NB4 (cell line): ENCODE measurements around the gene SOX15.

Source experiments
- DNase-seq: peaks from one replicate; pipeline ENCODE4 v3.0.0; 2010; ENCODE audit warnings: low read depth
- H3K4me3 ChIP-seq: one replicate; pipeline ENCODE4 v1.5.1; 2011; ENCODE audit warnings: mild to moderate bottlenecking, low read depth, low read length, moderate library complexity
- CTCF ChIP-seq: IDR thresholded peaks from one replicate; pipeline ENCODE4 v1.5.1; 2012; ENCODE audit warnings: low read depth, low read length
- MAX ChIP-seq: IDR thresholded peaks from 2 replicates; pipeline ENCODE4 v1.6.1; 2011; ENCODE audit warnings: low read depth, low read length
- MYC ChIP-seq: IDR thresholded peaks from 2 replicates; pipeline ENCODE4 v1.6.1; 2011; ENCODE audit warnings: low read depth, low read length
- POLR2A ChIP-seq: IDR thresholded peaks from 2 replicates; pipeline ENCODE4 v1.6.1; 2011; ENCODE audit warnings: mild to moderate bottlenecking; ENCODE audit not compliant: insufficient read length; ENCODE audit errors: extremely low read depth

Gene SOX15

GRCh38 chr17:7553356-7553755, 36.5 kb downstream of the SOX15 start:
- DNase-seq = no peak
- TF ChIP-seq MYC (no peak), POLR2A (no peak), MAX (no peak), CTCF (no peak)

GRCh38 chr17:7552621-7553051, 37.3 kb downstream of the SOX15 start:
- no peak overlapping the region for H3K4me3 ChIP-seq
- DNase-seq = no peak
- TF ChIP-seq CTCF (no peak), POLR2A (no peak), MAX (no peak)

More at GRCh38 chr17:7553356-7553755, 36.5 kb downstream of the SOX15 start:
- H3K4me3 ChIP-seq = no peak overlapping the region

GRCh38 chr17:7551396-7551795, 38.5 kb downstream of the SOX15 start:
- TF ChIP-seq MYC (no peak), CTCF (no peak), POLR2A (no peak), MAX (no peak)
- DNase-seq = no peak
- H3K4me3 ChIP-seq = no peak overlapping the region

GRCh38 chr17:7550344-7550743, 39.5 kb downstream of the SOX15 start:
- H3K4me3 ChIP-seq = no peak overlapping the region
- DNase-seq = no peak
- TF ChIP-seq MYC (no peak), POLR2A (no peak), MAX (no peak), CTCF (no peak)

- H3K4me3 ChIP-seq = no peak overlapping the region
- no peak for TF ChIP-seq POLR2A
- no peak for TF ChIP-seq MAX
- no peak for TF ChIP-seq CTCF
- TF ChIP-seq MYC = no peak
Measured at GRCh38 chr17:7549401-7550055, 40.4 kb downstream of the SOX15 start.

More at GRCh38 chr17:7549401-7550055, 40.4 kb downstream of the SOX15 start:
- DNase-seq = no peak
